Cardiac fibroblast (primary cell): ENCODE measurements around the gene CYP2R1.

Experiments
- DNase-seq, 2 donors: peaks; one replicate each; pipeline versions ENCODE4 v3.0.0 to v3.0.0-alpha.2; 2010; ENCODE audit warnings: low read depth in 2 of 2
- H3K4me3 ChIP-seq, 2 donors: replicated peaks in 1 of 2; 1 replicate in 1 of 2; 2 replicates in 1 of 2; pipeline ENCODE4 v1.5.1; 2011; ENCODE audit warnings: low read depth in 2 of 2, low read length in 2 of 2, mild to moderate bottlenecking in 2 of 2, moderate library complexity in 1 of 2
- TF ChIP-seq, protein P1 (sequence below): IDR thresholded peaks from one replicate; pipeline ENCODE4 v1.5.1; 2011; ENCODE audit warnings: low read depth, mild to moderate bottlenecking, low read length, inconsistent platforms

Gene CYP2R1

DNA sequence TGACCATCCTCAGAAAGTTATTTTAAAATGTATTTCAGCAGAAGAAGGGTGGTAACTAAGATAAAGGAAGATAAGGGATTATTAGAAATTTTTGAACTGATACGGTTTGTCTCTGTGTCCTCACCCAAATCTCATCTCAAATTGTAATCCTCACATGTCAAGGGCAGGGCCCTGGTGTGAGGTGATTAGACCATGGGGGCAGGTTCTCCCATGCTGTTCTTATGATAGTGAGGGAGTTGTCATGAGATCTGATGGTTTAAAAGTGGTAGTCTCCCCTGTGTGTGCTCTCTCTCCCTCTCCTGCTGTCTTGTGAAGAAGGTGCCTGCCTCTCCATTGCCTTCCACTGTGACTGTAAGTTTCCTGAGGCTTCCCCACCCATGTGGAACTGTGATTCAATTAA lies 36.1 kb downstream of the CYP2R1 start:
- H3K4me3 ChIP-seq = no peak overlapping the region
- TF ChIP-seq, protein P1, sequence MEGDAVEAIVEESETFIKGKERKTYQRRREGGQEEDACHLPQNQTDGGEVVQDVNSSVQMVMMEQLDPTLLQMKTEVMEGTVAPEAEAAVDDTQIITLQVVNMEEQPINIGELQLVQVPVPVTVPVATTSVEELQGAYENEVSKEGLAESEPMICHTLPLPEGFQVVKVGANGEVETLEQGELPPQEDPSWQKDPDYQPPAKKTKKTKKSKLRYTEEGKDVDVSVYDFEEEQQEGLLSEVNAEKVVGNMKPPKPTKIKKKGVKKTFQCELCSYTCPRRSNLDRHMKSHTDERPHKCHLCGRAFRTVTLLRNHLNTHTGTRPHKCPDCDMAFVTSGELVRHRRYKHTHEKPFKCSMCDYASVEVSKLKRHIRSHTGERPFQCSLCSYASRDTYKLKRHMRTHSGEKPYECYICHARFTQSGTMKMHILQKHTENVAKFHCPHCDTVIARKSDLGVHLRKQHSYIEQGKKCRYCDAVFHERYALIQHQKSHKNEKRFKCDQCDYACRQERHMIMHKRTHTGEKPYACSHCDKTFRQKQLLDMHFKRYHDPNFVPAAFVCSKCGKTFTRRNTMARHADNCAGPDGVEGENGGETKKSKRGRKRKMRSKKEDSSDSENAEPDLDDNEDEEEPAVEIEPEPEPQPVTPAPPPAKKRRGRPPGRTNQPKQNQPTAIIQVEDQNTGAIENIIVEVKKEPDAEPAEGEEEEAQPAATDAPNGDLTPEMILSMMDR = no peak
- DNase-seq = no peak

DNA sequence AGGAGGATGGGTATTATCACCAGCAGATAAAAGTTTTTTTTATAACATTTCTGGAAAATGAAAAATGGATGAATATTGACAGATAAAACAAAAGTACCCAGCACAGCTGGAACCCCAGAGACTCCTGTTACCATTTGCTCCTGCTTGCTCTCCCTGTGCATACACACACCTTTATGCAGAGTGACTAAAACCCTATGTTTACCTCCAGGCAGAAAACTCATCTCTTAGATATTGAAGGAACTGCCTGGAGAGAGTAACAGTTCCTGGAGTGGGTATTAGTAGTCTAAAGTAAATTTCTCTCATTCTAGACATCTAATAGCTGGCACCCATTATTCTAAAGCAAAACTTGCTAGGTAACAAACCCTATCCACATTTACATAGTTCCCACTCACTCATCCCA lies 38.0 kb downstream of the CYP2R1 start:
- DNase-seq = no peak
- TF ChIP-seq, protein P1 = no peak
- no peak overlapping the region for H3K4me3 ChIP-seq

DNA sequence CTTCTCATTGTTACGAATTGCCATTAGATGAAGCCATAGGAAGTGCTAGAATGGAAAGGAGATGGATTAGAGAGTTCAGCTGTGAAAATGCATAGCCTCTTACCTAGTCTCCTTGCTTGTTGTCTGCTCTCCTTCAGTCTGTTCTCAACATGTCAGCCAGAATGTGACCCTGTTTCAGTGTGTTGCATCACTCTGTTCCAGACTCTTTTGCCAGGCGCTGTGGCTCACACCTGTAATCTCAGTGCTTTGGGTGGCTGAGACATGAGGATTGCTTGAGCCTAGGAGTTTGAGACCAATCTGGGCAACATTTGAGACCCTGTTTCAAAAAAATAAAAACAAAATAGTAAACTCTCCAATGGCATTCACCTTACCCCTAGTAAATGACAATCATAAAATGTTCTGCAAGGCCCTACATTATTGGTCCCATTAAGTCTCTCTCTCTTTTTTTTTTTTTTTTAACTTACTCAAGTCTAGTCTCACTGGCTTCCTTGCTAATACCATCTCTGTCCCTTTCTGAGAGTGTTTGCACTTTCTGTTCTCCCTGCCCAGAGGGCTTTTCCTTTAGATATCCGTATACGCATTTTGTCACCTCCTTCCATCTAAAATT lies 39.4 kb downstream of the CYP2R1 start:
- DNase-seq = no peak
- TF ChIP-seq, protein P1 = no peak
- no peak overlapping the region for H3K4me3 ChIP-seq

DNA sequence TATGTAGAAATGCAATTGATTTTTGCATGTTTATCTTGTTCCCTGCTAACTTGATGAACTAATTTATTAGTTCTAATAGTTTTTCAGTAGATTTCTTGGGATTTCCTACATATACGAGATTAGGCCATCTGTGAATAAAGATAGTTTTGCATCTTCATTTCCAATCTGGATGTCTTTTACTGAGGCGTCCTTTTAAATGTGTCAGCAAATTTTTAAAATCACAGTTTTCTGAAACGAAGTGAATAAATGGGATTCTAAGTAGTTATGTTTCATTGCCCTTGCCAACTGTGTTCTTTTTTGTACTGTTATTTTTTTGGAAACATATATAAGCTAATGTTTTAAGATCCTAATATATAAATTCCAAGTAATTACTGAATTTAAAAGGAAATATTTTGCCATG lies 50.0 kb downstream of the CYP2R1 start:
- H3K4me3 ChIP-seq = no peak overlapping the region
- TF ChIP-seq, protein P1 = no peak
- no peak for DNase-seq

DNA sequence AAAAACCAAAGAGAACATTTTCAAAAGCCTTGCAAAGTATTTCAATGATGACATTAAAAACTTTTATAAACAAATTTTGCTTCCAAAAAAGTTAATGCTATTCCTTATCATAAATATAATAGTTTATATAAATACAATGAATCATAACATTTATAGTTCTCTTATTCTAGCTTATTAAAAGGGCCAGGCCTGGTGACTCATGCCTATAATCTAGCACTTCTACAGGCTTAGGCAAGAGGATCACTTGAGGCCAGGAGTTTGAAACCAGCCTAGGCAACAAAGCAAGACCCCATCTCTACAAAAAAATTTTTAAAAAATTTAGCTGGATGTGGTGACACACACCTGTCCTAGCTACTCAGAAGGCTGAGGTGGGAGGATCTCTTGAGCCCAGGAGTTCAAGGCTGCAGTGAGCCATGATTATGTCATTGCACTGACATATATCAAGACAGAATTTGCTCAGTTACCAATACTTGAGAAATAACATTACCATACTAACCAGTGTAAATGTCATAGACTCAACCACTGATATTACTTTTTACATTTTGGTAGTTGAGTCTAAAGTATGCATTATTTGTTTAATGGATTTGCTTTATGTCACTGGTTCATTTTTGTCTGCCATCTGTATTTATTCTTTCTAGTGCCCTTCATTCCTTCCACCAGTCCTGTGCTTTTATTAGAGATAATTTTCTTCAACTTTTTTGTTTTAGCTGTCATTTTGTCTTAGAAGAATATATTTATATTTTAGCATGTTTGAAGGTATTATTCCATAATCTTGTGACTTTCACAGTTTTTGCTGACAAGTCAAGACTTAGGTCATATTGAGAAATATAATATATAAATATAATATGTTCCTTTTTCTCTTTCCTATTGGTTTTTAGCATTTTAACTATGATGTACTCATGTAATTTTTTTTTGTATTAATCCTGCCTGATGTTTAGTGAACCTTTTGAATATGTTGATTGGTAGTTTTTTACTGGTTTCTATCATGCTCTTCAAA lies 56.2 kb downstream of the CYP2R1 start:
- no peak for DNase-seq
- TF ChIP-seq, protein P1 = no peak
- H3K4me3 ChIP-seq = no peak overlapping the region
